Neural cell (in vitro differentiated cells): Measurements from ENCODE around the gene PLXNA4.

Experiments
- POLR2AphosphoS5 ChIP-seq: IDR thresholded peaks from 2 replicates; pipeline ENCODE4 v1.6.1; 2012
- RAD21 ChIP-seq: fragments of 450-650 bp; conservative IDR thresholded peaks from 2 replicates; pipeline ENCODE4 v1.6.1; 2014; ENCODE audit warnings: antibody characterized with exemption, mild to moderate bottlenecking, moderate library complexity
- TAF1 ChIP-seq: IDR thresholded peaks from 2 replicates; pipeline ENCODE4 v1.6.1; 2012; ENCODE audit warnings: low read depth
- TF ChIP-seq, protein P1 (sequence below): fragments of 450-650 bp; IDR thresholded peaks from 2 replicates; pipeline ENCODE4 v1.5.1; 2014; ENCODE audit warnings: antibody characterized with exemption, mild to moderate bottlenecking, moderate library complexity; ENCODE audit not compliant: poor library complexity, severe bottlenecking
- TF ChIP-seq, protein P2 (sequence below): IDR thresholded peaks from 2 replicates; pipeline ENCODE4 v1.6.1; 2012; ENCODE audit warnings: borderline replicate concordance

GRCh38 chr7:132592936-132593335 is 16.7 kb upstream of the PLXNA4 start:
- TF ChIP-seq TAF1 (no peak), POLR2AphosphoS5 (no peak), RAD21 (no peak)
- TF ChIP-seq, protein P1, sequence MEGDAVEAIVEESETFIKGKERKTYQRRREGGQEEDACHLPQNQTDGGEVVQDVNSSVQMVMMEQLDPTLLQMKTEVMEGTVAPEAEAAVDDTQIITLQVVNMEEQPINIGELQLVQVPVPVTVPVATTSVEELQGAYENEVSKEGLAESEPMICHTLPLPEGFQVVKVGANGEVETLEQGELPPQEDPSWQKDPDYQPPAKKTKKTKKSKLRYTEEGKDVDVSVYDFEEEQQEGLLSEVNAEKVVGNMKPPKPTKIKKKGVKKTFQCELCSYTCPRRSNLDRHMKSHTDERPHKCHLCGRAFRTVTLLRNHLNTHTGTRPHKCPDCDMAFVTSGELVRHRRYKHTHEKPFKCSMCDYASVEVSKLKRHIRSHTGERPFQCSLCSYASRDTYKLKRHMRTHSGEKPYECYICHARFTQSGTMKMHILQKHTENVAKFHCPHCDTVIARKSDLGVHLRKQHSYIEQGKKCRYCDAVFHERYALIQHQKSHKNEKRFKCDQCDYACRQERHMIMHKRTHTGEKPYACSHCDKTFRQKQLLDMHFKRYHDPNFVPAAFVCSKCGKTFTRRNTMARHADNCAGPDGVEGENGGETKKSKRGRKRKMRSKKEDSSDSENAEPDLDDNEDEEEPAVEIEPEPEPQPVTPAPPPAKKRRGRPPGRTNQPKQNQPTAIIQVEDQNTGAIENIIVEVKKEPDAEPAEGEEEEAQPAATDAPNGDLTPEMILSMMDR = no peak
- TF ChIP-seq, protein P2, sequence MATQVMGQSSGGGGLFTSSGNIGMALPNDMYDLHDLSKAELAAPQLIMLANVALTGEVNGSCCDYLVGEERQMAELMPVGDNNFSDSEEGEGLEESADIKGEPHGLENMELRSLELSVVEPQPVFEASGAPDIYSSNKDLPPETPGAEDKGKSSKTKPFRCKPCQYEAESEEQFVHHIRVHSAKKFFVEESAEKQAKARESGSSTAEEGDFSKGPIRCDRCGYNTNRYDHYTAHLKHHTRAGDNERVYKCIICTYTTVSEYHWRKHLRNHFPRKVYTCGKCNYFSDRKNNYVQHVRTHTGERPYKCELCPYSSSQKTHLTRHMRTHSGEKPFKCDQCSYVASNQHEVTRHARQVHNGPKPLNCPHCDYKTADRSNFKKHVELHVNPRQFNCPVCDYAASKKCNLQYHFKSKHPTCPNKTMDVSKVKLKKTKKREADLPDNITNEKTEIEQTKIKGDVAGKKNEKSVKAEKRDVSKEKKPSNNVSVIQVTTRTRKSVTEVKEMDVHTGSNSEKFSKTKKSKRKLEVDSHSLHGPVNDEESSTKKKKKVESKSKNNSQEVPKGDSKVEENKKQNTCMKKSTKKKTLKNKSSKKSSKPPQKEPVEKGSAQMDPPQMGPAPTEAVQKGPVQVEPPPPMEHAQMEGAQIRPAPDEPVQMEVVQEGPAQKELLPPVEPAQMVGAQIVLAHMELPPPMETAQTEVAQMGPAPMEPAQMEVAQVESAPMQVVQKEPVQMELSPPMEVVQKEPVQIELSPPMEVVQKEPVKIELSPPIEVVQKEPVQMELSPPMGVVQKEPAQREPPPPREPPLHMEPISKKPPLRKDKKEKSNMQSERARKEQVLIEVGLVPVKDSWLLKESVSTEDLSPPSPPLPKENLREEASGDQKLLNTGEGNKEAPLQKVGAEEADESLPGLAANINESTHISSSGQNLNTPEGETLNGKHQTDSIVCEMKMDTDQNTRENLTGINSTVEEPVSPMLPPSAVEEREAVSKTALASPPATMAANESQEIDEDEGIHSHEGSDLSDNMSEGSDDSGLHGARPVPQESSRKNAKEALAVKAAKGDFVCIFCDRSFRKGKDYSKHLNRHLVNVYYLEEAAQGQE = no peak
